HUES64 (cell line): ENCODE measurements around the gene PDE4B.
"Not testable (repeated sequence)": the region's sequence is repeated elsewhere in the genome, so short reads cannot be mapped to it uniquely, and the experiment has no call there.

Source experiments
- H3K27ac ChIP-seq: 2 replicates; pipeline ENCODE4 v1.7.0; 2013; ENCODE audit warnings: low read depth, low read length, inconsistent platforms
- H3K27me3 ChIP-seq: 2 replicates; pipeline ENCODE4 v1.6.1; 2013; ENCODE audit warnings: mild to moderate bottlenecking, low read length; ENCODE audit not compliant: insufficient read depth
- H3K36me3 ChIP-seq: 2 replicates; pipeline ENCODE4 v1.6.1; 2013; ENCODE audit warnings: mild to moderate bottlenecking, low read length; ENCODE audit not compliant: insufficient read depth
- H3K4me1 ChIP-seq: 2 replicates; pipeline ENCODE4 v1.6.1; 2013; ENCODE audit warnings: mild to moderate bottlenecking, low read length, moderate library complexity; ENCODE audit not compliant: insufficient read depth
- H3K4me3 ChIP-seq: 2 replicates; pipeline ENCODE4 v1.5.1; 2013; ENCODE audit warnings: mild to moderate bottlenecking, low read length, moderate library complexity
- H3K9ac ChIP-seq: 2 replicates; pipeline ENCODE4 v1.6.1; 2013; ENCODE audit warnings: mild to moderate bottlenecking, low read depth, low read length
- H3K9me3 ChIP-seq: 2 replicates; pipeline ENCODE4 v1.6.1; 2013; ENCODE audit warnings: low read depth, low read length; ENCODE audit not compliant: insufficient read depth
- WGBS: fragments of 150-250, 120-280 bp; methylation state at CpG from one replicate; pipeline ENCODE4 v1.1.7; 2013; ENCODE audit warnings: missing lambda C conversion rate; 5-methylcytosine and 5-hydroxymethylcytosine counted together

PDE4B gene

DNA sequence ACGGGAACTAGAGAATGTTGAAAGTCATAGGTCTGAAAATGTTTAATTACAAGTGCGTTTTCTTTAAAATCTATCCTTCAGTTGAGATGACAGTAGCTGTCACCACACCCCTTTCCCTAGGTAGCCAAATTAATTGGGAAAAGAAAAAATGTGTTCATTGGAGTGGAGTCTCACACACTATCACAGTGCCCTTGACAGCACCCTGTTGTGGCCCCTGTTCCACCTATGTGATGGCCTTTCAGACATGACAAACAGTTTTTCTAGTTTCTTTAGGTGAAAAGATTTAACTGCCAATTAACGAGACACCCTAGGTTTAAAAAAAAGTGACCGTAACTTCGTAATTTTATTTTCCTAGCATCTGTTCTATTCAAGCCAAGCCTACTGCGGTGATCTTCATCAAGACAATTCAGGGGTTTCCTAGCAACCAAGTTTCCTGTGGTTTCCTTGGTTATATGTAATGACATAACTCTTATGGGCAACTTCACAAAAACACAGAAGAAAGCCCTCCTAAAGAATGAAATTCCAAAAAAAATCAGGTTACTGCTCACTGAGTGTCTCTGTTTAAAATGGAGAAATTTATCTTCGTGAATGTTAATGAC, 298.3 kb downstream of the PDE4B start:
- no peak overlapping the region for H3K9ac ChIP-seq
- no peak overlapping the region for H3K4me3 ChIP-seq
- 73% methylated on average over 6 of the region's 7 CpGs for WGBS
- H3K27me3 ChIP-seq, result no peaks in the 10 kb centered on the region
- no peaks in the 10 kb centered on the region for H3K4me1 ChIP-seq
- no peaks in the 10 kb centered on the region for H3K36me3 ChIP-seq
- no peaks in the 10 kb centered on the region for H3K9me3 ChIP-seq
- H3K27ac ChIP-seq, result no peak overlapping the region

DNA sequence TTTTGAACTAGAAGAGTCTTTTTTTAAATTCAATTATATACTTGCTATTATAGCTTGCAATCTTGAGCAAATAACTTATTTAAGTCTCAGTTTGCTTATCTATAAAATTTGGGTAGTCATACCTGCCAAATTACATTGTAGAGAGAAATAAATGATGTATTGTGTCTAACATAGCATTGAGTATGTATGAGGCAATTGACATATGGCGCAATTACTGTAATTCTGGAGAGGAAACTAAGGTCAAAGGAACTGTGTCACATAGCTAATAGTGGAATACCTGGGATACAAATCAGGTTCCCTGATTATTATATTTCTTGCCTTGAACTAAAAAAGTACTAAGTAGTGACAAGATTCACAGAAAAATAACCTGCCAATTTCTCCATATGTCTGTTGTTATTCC, 302.5 kb downstream of the PDE4B start:
- WGBS, result 92% methylated on average over 1 of the region's 1 CpG

DNA sequence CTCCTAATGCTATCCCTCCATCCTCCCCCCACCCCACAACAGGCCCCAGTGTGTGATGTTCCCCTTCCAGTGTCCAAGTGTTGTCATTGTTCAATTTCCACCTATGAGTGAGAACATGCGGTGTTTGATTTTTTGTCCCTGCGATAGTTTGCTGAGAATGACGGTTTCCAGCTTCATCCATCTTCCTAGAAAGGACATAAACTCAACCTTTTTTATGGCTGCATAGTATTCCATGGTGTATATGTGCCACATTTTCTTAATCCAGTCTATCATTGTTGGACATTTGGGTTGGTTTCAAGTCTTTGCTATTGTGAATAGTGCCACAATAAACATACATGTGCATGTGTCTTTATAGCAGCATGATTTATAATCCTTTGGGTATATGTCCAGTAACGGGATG, 308.3 kb downstream of the PDE4B start:
- not testable (repeated sequence) for H3K27ac ChIP-seq, H3K4me3 ChIP-seq, H3K9ac ChIP-seq, H3K4me1 ChIP-seq, H3K27me3 ChIP-seq, H3K9me3 ChIP-seq, H3K36me3 ChIP-seq
- WGBS, result 97% methylated on average over 3 of the region's 4 CpGs

More for the DNA sequence above, 302.5 kb downstream of the PDE4B start:
- no peaks in the 10 kb centered on the region for H3K27me3 ChIP-seq
- no peak overlapping the region for H3K27ac ChIP-seq
- no peak overlapping the region for H3K9ac ChIP-seq
- H3K9me3 ChIP-seq, result no peaks in the 10 kb centered on the region
- H3K4me1 ChIP-seq, result no peaks in the 10 kb centered on the region
- no peak overlapping the region for H3K4me3 ChIP-seq
- no peaks in the 10 kb centered on the region for H3K36me3 ChIP-seq

DNA sequence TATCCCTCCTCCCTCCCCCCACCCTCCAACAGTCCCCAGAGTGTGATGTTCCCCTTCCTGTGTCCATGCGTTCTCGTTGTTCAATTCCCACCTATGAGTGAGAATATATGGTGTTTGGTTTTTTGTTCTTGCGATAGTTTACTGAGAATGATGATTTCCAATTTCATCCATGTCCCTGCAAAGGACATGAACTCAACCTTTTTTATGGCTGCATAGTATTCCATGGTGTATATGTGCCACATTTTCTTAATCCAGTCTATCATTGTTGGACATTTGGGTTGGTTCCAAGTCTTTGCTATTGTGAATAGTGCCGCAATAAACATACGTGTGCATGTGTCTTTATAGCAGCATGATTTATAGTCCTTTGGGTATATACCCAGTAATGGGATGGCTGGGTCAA, 311.4 kb downstream of the PDE4B start:
- H3K36me3 ChIP-seq, H3K27ac ChIP-seq, H3K9me3 ChIP-seq, H3K9ac ChIP-seq, H3K4me1 ChIP-seq, H3K27me3 ChIP-seq, H3K4me3 ChIP-seq: not testable (repeated sequence)
- WGBS, result 100% methylated on average over 1 of the region's 5 CpGs

DNA sequence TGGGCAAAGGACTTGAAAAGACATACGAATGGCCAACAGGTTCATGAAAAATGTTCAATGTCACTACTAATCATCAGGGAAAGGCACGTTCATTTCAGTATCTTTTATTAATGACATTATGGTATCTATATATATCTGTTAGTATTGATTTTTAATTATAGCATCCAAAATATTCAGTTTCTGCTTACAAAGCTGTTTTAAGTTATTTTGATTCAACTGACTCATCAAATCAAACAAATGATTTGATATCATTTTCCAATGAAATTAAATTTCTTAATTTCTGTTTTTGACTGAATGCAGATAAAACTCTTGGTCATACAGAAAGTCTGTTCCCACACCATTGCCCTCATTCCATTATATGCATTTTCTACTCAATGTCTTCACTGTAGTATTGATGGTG, 315.9 kb downstream of the PDE4B start:
- Histone ChIP-seq H3K36me3 (no peaks in the 10 kb centered on the region), H3K4me1 (no peaks in the 10 kb centered on the region), H3K27ac (no peak overlapping the region), H3K9me3 (no peaks in the 10 kb centered on the region), H3K4me3 (no peak overlapping the region), H3K27me3 (no peaks in the 10 kb centered on the region), H3K9ac (no peak overlapping the region)
- WGBS, result 100% methylated on average over 1 of the region's 2 CpGs

DNA sequence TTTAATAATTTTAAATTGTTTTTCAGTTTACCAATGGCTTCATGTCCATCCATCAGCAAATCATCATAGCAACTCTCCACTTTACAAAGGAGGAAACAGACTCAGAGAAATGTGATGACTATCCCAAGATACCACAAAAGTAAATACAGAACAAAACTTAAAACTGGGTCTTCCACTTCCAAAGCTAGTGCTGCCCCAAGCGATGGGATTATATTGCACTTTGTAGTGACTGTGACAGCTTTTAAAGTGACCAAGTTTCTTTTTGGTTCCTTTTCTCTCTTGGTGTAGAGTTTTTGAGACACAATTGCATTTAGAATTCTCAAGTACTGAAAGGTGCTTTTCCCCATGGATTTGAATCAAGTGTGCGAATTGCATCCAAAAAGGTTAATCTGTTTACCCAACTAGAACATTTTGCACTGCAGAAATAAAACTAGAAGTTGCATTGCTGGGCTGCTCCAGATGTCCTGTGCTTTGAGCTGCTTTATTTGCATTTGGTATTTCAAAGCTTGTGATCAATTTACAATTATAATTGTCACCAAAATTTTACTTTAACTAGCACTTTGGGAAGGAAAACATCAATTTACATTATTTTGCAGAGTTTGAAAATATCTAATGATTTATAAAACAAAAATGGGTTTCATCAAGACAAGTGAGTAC, 320.2 kb downstream of the PDE4B start:
- H3K4me3 ChIP-seq, result no peak overlapping the region
- no peaks in the 10 kb centered on the region for H3K9me3 ChIP-seq
- no peaks in the 10 kb centered on the region for H3K4me1 ChIP-seq
- H3K9ac ChIP-seq, result no peak overlapping the region
- no peak overlapping the region for H3K27ac ChIP-seq
- WGBS, result 93% methylated on average over 2 of the region's 2 CpGs
- H3K36me3 ChIP-seq, result no peaks in the 10 kb centered on the region
- H3K27me3 ChIP-seq, result no peaks in the 10 kb centered on the region

DNA sequence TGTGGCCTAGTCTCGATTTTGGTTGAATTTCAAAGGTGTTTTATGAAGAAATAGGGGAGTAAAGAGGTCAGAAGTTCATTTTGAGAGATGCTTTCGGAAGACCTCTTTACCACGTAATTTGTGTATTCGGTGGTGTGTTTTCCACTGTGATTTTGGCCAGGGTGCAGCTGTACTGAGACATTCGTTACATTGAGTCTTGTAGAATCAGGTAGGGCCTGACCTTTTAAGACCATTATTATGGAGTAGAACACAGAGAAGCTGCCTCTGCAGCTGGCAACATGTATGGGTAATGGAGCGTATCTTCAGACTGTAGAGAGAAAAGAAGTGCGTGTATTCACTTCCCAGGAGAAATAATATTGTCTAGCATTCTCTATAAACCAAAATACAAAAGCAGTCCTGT, 326.5 kb downstream of the PDE4B start:
- no peaks in the 10 kb centered on the region for H3K4me1 ChIP-seq
- H3K4me3 ChIP-seq, result no peak overlapping the region
- WGBS, result 93% methylated on average over 6 of the region's 7 CpGs
- H3K27me3 ChIP-seq, result no peaks in the 10 kb centered on the region
- H3K9ac ChIP-seq, result no peak overlapping the region
- H3K9me3 ChIP-seq, result no peaks in the 10 kb centered on the region
- no peak overlapping the region for H3K27ac ChIP-seq
- H3K36me3 ChIP-seq, result no peaks in the 10 kb centered on the region

DNA sequence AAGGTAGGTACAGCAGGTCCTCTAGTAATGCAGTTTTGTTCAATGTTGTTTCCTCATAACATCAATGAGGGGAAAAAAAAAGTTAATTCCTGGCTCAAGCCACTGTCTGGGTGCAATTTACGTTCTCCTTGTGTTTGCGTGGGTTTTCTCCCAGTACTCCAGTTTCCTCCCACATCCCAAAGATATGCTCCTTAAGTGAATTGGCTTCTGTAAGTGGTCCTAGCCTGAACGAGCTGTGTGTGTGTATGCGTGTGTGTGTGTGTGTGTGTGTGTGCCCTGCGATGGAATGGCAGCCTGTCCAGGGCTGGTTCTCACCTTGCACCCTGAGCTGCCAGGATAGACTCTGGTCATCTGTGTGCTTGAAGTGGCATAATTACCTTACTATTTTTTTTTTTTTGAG, 332.0 kb downstream of the PDE4B start:
- H3K9ac ChIP-seq, result no peak overlapping the region
- no peaks in the 10 kb centered on the region for H3K36me3 ChIP-seq
- no peaks in the 10 kb centered on the region for H3K9me3 ChIP-seq
- H3K27me3 ChIP-seq, result no peaks in the 10 kb centered on the region
- no peak overlapping the region for H3K4me3 ChIP-seq
- 85% methylated on average over 5 of the region's 5 CpGs for WGBS
- H3K4me1 ChIP-seq, result no peaks in the 10 kb centered on the region
- no peak overlapping the region for H3K27ac ChIP-seq

DNA sequence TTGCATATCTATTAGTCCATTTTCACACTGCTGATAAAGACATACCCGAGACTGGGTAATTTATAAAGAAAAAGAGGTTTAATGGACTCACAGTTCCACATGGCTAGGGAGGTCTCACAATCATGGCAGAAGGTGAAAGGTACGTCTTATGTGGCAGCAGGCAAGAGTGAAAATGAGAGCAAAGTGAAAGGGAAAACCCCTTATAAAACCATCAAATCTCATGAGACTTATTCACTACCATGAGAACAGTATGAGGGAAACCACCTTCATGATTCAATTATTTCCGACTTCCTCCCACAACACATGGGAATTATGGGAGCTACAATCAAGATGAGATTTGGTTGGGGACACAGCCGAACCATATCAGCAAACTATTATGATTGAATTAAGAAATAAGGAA, 335.9 kb downstream of the PDE4B start:
- 94% methylated on average over 4 of the region's 4 CpGs for WGBS
- H3K9ac ChIP-seq, H3K4me3 ChIP-seq, H3K27ac ChIP-seq, H3K9me3 ChIP-seq, H3K27me3 ChIP-seq, H3K36me3 ChIP-seq, H3K4me1 ChIP-seq: not testable (repeated sequence)

DNA sequence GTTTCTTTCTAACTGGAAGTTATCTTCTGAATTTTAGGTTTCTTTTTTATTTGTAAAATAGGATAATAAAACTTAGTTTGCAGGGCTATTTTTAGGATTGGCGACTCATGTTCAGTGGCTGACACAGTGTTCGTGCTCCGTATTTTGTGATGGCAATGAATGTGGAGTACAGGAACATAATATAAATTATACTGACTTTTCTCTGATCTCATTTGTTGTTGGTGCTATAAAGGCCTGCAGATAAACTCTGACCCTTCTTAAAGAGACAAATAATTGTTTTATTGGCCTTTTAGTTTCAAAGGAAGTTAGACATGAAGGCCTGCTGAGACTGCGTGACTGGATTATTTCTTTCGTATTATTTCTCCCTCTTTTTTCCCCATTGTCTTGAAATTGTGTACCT, 339.6 kb downstream of the PDE4B start:
- Histone ChIP-seq H3K36me3 (no peaks in the 10 kb centered on the region), H3K27ac (no peak overlapping the region), H3K4me1 (no peaks in the 10 kb centered on the region), H3K9ac (no peak overlapping the region), H3K27me3 (no peaks in the 10 kb centered on the region), H3K9me3 (no peaks in the 10 kb centered on the region), H3K4me3 (no peak overlapping the region)
- WGBS, result 98% methylated on average over 5 of the region's 5 CpGs

DNA sequence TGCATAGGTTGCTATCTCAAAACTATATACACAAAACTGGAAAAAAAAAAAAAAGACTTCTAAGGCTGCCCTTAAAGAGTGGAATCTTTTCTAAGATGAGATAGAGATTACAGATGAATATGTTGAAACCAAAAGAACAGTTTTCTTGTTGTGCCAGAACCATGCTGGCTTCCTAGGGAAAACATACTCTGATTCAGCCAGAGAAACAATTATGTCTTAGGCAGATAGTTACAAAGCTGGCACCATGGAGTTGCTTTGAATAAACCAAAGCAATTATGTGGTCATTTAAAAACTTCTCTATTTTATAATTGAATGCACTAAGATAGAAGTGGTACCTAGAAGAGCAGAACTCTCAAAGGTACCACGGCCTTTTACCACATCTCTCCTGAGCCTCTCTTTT, 341.3 kb downstream of the PDE4B start:
- Histone ChIP-seq H3K27ac (no peak overlapping the region), H3K4me1 (no peaks in the 10 kb centered on the region), H3K9ac (no peak overlapping the region), H3K27me3 (no peaks in the 10 kb centered on the region), H3K9me3 (no peaks in the 10 kb centered on the region), H3K36me3 (no peaks in the 10 kb centered on the region), H3K4me3 (no peak overlapping the region)
- no CpG with 5 or more reads among the region's 1 CpG for WGBS

DNA sequence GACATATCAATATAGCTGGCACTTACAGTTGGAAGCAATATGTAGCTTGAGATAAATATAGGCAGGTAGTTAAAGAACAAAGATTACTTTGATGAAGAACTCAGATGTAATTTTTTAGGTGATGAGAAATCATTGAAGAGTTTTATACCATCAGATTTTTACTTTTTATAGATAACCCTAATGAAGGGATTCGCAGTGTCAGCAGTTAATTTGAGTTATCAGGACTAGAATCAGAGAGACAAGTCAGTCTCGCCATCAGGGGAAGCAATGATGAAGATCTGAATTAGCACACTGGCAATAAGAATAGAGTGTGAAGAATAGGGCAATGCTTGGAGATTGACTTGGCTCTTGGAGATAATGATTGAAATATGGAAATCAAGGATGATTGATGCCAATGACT, 342.5 kb downstream of the PDE4B start:
- H3K9me3 ChIP-seq, result no peaks in the 10 kb centered on the region
- H3K4me3 ChIP-seq, result no peak overlapping the region
- 90% methylated on average over 2 of the region's 2 CpGs for WGBS
- no peaks in the 10 kb centered on the region for H3K4me1 ChIP-seq
- no peaks in the 10 kb centered on the region for H3K36me3 ChIP-seq
- no peaks in the 10 kb centered on the region for H3K27me3 ChIP-seq
- H3K9ac ChIP-seq, result no peak overlapping the region
- H3K27ac ChIP-seq, result no peak overlapping the region
